Measurements from ENCODE around the gene GPM6B.

GPM6B gene

GRCh38 chrX:13803116-13803515 is 13.8 kb downstream of the GPM6B start:
- DNase-seq (ENCODE audit: low spot score) = no peak

DNA sequence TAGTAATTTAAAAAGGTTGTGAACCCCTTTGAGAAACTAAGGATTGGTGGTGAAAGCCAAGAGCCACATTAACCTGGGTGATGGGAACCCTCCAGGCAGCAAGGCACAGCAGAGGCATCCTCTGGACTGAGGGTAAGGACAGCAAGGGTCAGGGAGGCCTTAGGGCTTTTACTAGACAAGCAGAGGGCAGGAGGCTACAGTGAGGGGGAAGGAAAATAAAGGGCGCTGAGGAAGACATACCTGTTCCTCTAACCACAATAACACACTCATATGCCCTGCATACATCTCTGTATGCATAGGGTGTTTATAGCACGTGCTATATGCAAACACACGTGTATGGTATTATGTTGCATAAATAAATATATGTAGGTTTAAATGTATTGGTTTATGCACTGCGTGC is 18.7 kb downstream of the GPM6B start:
- TF ChIP-seq CTCF (IDR thresholded peaks at IDR 0.05; ENCODE audit: poor library complexity, severe bottlenecking) = no peak
- no peaks in the 10 kb centered on the region for H3K27me3 ChIP-seq (ENCODE audit: insufficient read depth, poor library complexity, severe bottlenecking)
- ATAC-seq (ENCODE audit: low read depth) (no peak), DNase-seq (ENCODE audit: low spot score) (no peak)
- H3K9me3 ChIP-seq (ENCODE audit: severe bottlenecking) = no peaks in the 10 kb centered on the region
- no peaks in the 10 kb centered on the region for H3K36me3 ChIP-seq (ENCODE audit: low read depth)
- H3K4me1 ChIP-seq (ENCODE audit: insufficient read depth, poor library complexity, severe bottlenecking) = no peaks in the 10 kb centered on the region
- no peak overlapping the region for H3K27ac ChIP-seq (ENCODE audit: poor library complexity, severe bottlenecking)
- H3K4me3 ChIP-seq (ENCODE audit: severe bottlenecking) = no peak overlapping the region

More at GRCh38 chrX:13803116-13803515, 13.8 kb downstream of the GPM6B start:
- Histone ChIP-seq H3K27ac (ENCODE audit: poor library complexity, severe bottlenecking) (no peak overlapping the region), H3K27me3 (ENCODE audit: insufficient read depth, poor library complexity, severe bottlenecking) (no peaks in the 10 kb centered on the region), H3K9me3 (ENCODE audit: severe bottlenecking) (no peaks in the 10 kb centered on the region), H3K4me3 (ENCODE audit: severe bottlenecking) (no peak overlapping the region), H3K36me3 (ENCODE audit: low read depth) (no peaks in the 10 kb centered on the region), H3K4me1 (ENCODE audit: insufficient read depth, poor library complexity, severe bottlenecking) (no peaks in the 10 kb centered on the region)
- no peak for TF ChIP-seq CTCF (IDR thresholded peaks at IDR 0.05; ENCODE audit: poor library complexity, severe bottlenecking)
- ATAC-seq (ENCODE audit: low read depth) = no peak

DNA sequence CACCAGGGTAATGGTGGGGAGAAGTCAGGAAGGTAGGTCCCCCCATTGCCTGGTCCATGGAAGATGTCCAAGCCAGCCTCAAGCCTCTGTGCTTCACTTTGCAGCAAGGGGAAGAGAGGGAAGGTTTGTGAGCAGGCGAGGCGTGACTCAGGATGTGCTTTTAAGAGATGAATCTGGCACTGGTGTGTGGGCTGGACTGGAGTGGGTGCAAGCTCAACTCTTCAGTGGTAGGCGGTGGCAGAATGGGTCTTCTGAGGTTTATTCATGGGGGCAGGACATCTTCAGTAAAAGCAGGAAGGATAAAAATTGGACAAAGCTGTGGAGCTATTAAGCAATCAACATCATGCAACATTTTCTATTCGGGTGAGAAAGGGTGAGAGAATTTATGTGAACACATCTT is 19.4 kb downstream of the GPM6B start:
- DNase-seq (ENCODE audit: low spot score) = no peak
- no peak for ATAC-seq (ENCODE audit: low read depth)
- no peak overlapping the region for H3K4me3 ChIP-seq (ENCODE audit: severe bottlenecking)

DNA sequence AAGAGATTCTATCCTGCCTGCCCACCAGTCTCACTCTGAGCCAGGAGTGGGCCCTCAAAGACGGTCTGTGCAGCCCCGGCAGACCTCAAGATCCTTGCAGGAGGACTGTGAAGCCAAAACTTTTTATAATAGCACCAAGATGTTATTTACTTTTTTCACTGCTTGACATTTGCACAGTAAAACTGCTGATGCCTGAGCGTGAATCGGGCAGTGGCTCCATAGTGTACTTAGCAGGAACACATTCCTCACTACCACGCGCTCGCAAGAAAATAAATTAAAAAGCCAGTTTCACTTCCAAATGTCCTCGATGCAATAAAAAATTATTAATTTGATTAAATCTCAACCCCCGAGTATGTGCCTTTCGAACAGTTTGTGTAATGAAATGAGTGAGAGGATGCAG is 22.5 kb downstream of the GPM6B start:
- Histone ChIP-seq H3K36me3 (ENCODE audit: low read depth) (no peaks in the 10 kb centered on the region), H3K27ac (ENCODE audit: poor library complexity, severe bottlenecking) (no peak overlapping the region), H3K4me1 (ENCODE audit: insufficient read depth, poor library complexity, severe bottlenecking) (no peaks in the 10 kb centered on the region), H3K4me3 (ENCODE audit: severe bottlenecking) (no peak overlapping the region), H3K9me3 (ENCODE audit: severe bottlenecking) (no peaks in the 10 kb centered on the region), H3K27me3 (ENCODE audit: insufficient read depth, poor library complexity, severe bottlenecking) (no peaks in the 10 kb centered on the region)
- ATAC-seq (ENCODE audit: low read depth) = no peak
- TF ChIP-seq CTCF (IDR thresholded peaks at IDR 0.05; ENCODE audit: poor library complexity, severe bottlenecking) = no peak
- DNase-seq (ENCODE audit: low spot score) = no peak

More for the DNA sequence above, 19.4 kb downstream of the GPM6B start:
- Histone ChIP-seq H3K4me1 (ENCODE audit: insufficient read depth, poor library complexity, severe bottlenecking) (no peaks in the 10 kb centered on the region), H3K27me3 (ENCODE audit: insufficient read depth, poor library complexity, severe bottlenecking) (no peaks in the 10 kb centered on the region), H3K27ac (ENCODE audit: poor library complexity, severe bottlenecking) (no peak overlapping the region), H3K9me3 (ENCODE audit: severe bottlenecking) (no peaks in the 10 kb centered on the region), H3K36me3 (ENCODE audit: low read depth) (no peaks in the 10 kb centered on the region)
- no peak for TF ChIP-seq CTCF (IDR thresholded peaks at IDR 0.05; ENCODE audit: poor library complexity, severe bottlenecking)

DNA sequence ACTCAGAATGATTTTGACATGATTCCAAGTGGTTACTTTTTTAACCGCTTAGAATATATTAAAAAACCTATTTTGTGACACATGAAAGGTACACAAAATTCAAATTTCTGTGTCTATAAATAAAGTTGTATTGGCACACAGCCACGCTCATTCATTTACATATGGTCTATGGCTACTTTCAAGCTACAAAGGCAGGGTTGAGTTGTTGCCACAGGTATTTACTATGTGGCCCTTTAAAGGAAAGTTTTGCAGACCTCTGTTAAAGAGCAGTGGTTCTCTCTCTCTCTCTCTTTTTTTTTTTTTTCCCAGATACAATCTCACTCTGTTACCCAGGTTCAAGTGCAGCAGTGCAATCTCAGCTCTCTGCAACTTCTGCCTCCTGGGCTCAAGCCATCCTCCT is 23.0 kb downstream of the GPM6B start:
- Histone ChIP-seq H3K9me3 (ENCODE audit: severe bottlenecking) (no peaks in the 10 kb centered on the region), H3K27ac (ENCODE audit: poor library complexity, severe bottlenecking) (no peak overlapping the region), H3K4me1 (ENCODE audit: insufficient read depth, poor library complexity, severe bottlenecking) (no peaks in the 10 kb centered on the region), H3K36me3 (ENCODE audit: low read depth) (no peaks in the 10 kb centered on the region), H3K4me3 (ENCODE audit: severe bottlenecking) (no peak overlapping the region), H3K27me3 (ENCODE audit: insufficient read depth, poor library complexity, severe bottlenecking) (no peaks in the 10 kb centered on the region)
- TF ChIP-seq CTCF (IDR thresholded peaks at IDR 0.05; ENCODE audit: poor library complexity, severe bottlenecking) = no peak
- ATAC-seq (ENCODE audit: low read depth) (no peak), DNase-seq (ENCODE audit: low spot score) (no peak)

All from RWPE2 (cell line).